LHCN-M2 (cell line): ENCODE results near the gene TFE3. TPM values are rescaled to one million over a fixed set of nuclear protein-coding genes. Genes with fewer than 3 reads are reported as not detected.

Experiments used
- DNase-seq: peaks from one replicate; pipeline ENCODE4 v3.0.0-alpha.2; 2012; ENCODE audit warnings: low read depth
- polyA plus RNA-seq: library from polyadenylated mRNA; unstranded; fragments of >200 nt; gene quantifications from one replicate; pipeline ENCODE4 v1.2.1, GENCODE V29; 2012; ENCODE audit warnings: missing spikeins
- total RNA-seq: library from RNA; depleted of rRNA; stranded (reverse); fragments of >200 nt; gene quantifications from 2 replicates; pipeline ENCODE4 v1.2.3, GENCODE V29; 2014; rRNA removed

TFE3 gene, protein sequence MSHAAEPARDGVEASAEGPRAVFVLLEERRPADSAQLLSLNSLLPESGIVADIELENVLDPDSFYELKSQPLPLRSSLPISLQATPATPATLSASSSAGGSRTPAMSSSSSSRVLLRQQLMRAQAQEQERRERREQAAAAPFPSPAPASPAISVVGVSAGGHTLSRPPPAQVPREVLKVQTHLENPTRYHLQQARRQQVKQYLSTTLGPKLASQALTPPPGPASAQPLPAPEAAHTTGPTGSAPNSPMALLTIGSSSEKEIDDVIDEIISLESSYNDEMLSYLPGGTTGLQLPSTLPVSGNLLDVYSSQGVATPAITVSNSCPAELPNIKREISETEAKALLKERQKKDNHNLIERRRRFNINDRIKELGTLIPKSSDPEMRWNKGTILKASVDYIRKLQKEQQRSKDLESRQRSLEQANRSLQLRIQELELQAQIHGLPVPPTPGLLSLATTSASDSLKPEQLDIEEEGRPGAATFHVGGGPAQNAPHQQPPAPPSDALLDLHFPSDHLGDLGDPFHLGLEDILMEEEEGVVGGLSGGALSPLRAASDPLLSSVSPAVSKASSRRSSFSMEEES
- total RNA-seq, result 58.9 and 61.5 TPM in 2 replicates
- polyA plus RNA-seq, result 65.9 TPM

GRCh38 chrX:49043220-49043986 lies at the start of gene TFE3:
TFE3 (minus strand) TSS chrX:49043357; CDS start chrX:49043226, 131 bp downstream.
- DNase-seq, result peak; percentile 98

GRCh38 chrX:49089553-49089952 lies 46.4 kb upstream of the TFE3 start:
- DNase-seq, result no peak

GRCh38 chrX:49082271-49082871 lies 39.2 kb upstream of the TFE3 start:
- no peak for DNase-seq

DNA sequence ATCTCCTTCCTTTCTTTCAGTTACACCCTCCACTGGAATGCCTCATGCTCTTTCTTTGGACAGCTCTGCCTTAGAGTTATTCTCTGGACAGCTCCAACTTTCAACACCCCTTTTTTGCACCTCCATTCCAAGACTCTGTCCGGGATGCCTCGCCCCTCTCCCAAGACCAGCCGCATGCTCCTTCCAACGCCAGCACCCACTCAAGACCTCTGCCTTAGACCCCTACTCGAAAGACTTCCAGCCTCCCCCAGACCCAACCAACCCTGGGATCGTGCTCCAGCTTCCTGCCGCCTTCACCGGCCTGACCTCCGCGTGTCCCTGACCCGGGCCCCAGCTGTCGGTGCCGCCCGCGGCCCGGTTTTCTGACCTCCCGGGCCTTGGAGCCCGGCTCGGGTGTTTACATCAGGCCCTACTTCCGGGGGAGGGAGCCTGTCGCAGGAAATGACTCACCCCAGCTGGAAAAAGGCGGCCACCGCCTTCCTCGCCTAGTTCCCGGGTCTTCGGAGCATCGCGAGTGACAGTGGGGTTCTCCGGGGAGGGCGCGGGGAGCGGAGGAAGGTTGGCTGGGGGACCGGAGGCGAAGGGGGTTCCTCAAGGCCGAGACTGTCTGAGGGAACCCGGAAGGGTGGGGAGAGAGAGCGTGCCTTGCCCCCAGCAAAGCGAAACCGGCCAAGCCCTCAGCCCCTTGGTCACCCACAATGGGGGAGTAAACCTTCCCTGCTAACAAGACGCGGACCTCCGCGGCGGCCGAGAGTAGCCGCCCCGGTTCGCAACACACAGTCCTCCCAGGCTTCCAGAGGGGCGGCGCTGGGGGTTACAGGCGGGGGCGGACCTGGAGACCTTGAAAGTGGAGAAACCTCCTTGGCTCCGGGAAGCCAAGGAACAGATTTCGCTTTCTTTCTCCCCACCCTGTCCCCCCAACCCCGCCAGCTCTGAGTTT lies 36.6 kb upstream of the TFE3 start, which contains the start of gene WDR45:
TSS of gene WDR45 (minus strand) at position 399 of the 940 bp plus-strand sequence. CDS start 1,792 bp downstream, outside the sequence.
- peak; percentile 73 for DNase-seq

- DNase-seq, result no peak
Observed at GRCh38 chrX:49077941-49078340, 34.8 kb upstream of the TFE3 start.

- DNase-seq, result no peak
Observed at GRCh38 chrX:49075347-49075746, 32.2 kb upstream of the TFE3 start.

GRCh38 chrX:49073601-49074575 lies 30.7 kb upstream of the TFE3 start, which contains the start of gene PRAF2:
PRAF2 (minus strand) TSS chrX:49074002; CDS start chrX:49073987, 15 bp downstream.
- peak; percentile 86 for DNase-seq

- DNase-seq, result no peak
Observed at GRCh38 chrX:49072712-49073095, 29.5 kb upstream of the TFE3 start.

DNA sequence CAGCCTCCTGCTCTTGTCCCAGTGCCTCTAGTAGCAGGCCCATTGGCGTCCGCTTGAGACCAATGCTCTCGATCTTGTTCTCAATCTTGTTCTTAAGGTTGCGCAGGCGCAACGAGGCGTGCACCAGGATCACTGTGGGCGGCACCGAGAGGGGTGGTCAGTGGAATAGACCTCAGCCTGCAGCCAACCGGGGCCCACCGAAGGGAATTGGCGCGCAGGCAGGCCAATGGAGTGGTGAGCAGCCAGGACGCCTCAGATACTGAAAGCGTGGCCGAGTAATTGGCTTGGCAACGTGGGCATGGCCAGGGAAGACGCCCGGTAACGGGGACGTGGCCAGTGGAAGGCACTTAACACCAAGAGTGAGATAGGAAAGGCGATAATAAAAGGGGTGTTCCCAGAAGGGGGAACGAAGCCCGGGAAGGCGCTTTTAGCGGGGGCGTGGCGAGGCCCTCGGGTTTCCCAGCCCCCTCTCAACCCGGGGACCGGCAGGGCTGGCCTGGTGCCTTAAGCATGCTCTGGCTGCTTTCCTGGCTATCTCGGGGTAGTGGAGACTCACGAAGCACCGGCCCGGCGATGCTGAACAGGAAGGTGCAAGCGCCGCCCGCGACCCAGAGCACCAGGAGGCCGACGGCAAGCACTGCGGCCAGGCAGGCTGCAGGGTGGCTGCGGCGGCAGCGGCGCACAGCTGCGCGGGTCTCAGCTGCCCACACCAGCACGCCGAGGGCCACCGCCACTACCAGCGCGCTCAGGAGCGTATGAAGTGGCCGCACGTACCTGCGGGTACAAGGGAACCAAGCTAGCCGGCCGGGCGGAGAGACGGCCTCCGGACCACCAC lies 28.9 kb upstream of the TFE3 start:
- no peak for DNase-seq

DNA sequence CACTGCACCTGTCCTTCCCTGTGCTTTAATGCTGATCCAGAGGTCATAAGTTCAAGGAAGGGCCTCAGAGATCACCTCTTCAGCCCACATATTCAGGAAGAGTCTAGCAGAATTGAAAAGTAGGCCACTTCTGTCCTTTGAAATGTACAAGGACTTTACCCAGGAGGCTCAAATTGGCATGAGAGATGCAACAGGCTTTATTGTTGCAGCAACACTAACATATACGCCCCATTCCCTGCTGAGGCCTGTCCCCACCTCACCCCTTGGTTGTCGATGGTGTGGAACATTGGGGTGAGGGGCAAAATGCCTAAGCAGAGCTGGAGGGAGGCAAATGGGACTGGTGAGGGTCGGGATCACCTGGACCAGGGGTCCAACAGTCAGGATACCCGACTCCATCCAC lies 27.8 kb upstream of the TFE3 start:
- DNase-seq, result no peak

DNA sequence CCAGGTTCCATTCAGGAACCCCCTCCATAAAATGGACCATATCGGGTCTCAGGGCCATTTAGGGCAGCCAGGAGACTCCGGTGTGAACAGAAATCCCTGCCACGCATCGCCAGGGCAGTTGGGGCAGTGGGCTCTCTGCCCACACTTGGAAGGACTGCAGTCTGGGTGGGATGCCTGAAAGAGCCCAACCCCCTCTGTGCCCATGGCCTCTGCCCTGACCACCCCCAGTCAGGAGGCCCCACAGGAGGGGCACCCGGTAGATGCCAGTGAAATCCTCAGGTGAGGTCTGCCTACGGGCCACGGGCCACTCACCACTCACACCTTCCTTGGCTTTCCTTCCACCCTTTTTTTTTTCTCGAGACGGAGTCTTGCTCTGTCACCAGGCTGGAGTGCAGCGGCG lies 25.9 kb upstream of the TFE3 start:
- no peak for DNase-seq

DNA sequence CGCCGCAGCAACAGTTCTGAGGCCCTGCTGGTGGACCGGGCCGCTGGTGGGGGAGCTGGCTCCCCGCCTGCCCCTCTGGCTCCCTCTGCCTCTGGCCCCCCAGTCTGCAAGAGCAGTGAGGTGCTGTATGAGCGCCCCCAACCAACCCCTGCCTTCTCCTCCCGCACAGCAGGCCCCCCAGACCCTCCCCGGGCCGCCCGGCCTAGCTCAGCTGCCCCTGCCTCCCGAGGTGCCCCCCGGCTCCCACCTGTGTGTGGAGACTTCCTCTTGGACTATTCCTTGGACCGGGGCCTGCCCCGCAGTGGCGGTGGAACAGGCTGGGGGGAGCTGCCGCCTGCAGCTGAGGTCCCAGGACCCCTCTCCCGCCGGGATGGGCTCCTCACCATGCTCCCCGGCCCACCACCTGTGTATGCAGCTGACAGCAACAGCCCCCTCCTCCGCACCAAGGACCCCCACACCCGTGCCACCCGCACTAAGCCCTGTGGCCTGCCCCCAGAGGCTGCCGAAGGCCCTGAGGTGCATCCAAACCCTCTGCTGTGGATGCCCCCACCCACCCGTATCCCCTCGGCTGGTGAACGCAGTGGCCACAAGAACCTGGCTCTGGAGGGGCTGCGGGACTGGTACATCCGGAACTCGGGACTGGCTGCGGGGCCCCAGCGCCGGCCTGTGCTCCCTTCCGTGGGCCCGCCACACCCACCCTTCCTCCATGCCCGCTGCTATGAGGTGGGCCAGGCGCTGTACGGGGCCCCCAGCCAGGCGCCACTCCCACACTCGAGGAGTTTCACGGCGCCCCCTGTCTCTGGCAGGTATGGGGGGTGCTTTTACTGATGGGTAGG lies 24.3 kb upstream of the TFE3 start:
- DNase-seq, result no peak

DNA sequence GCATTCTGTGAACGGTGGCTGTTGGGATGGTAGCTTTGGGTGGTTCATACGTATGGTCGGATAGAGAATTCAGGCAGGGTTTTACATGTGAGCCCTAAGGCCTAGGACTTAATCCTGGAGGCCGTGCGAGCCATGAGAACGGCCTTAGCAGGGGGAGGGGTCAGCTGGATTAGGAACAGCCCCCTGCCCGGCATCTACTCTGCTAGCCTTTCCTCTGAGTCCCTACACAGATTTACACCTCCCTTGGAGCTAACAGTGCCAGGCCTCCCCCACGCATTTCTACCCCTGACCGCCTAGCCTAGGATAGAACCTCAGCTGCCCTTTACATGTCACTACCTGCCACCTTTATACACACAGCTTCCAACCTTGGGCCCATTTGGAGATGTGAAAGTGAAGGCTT lies 23.5 kb upstream of the TFE3 start:
- DNase-seq, result no peak

DNA sequence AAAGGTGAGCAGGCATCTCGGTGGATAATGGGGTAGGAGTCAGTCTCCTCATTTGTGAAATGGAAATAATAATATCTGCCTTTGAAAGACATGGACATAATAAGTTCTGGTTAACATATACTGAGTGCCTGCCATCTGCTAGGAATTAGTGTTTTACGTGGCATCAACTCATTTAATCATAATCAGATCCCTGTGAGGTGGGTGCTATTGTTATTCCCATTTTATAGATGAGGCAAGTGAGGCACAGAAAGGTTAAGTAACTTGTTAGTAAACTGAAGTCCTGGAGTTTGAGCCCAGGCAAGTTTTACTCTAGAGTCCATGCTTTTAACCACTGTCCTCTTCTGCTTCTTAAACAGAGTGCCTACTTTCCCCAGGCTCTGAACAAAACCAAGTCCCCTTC lies 23.1 kb upstream of the TFE3 start:
- no peak for DNase-seq

DNA sequence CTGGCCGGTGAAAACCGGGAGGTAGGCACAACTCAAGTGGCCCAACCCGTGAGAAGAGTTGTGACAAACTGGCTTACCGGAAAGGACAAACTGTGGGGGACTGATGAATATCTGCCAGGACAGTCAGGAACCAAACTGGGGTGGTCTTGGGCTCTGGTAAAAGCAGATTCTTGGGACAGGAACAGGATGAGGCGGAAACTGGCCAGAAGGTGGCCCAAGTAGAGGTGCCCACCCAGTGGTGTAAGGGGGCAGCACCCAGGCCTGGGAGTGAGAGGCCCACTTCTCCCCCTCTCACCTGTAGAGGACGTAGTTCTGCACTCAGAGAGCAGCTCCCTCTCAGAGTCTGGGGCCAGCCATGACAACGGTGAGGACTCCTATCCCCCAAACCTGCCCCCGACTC lies 21.6 kb upstream of the TFE3 start:
- no peak for DNase-seq

- DNase-seq, result no peak
Observed at GRCh38 chrX:49064303-49064702, 21.1 kb upstream of the TFE3 start.

- no peak for DNase-seq
Observed at GRCh38 chrX:49063715-49064114, 20.6 kb upstream of the TFE3 start.

GRCh38 chrX:49061916-49062315 lies 18.8 kb upstream of the TFE3 start:
- no peak for DNase-seq
